ENCODE data around the gene NEU4.

DNA sequence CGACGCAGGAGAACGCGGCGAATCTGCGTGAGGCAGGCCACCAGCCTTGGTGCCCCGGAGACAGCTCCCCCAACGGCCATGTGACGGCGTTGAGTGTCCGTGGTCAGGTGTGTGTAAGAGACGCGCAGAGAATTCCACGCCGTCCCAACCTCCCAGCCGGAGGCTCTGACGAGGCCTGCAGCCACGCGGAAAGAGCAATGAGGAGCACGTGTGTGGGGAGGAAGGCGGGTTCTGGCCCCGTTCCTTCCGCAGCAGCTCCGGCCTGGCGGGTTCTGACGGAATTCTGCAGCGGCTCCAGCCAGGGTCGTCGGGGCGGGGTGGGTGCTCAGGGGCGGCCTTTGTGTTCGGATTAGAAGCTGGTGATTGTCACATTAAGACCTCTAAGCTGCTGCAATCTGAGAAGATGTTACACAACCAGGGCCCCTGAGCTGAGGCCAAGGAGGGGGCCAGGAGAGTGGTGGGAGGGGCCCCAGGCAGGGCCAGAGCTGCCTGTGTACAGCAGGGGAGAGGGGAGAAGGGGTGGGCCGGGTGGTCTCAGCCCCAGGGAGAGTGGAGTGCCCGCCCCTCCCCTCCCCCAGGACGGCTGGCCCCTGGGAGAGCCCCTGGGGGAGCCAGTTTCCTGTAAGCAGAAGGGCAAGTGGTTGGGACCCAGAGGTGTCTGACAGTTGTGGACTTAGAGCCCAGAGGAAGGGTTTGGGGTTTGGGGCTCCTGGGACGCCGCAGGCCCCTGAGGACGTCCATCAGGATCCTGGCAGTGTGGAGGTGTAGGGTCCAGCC, 37.5 kb upstream of the NEU4 start:
- TF ChIP-seq TBP (optimal IDR thresholded peaks at IDR 0.05; ENCODE audit: low read depth, low read length) (no peak), BCOR (IDR thresholded peaks at IDR 0.05) (no peak), ZNF830 (CRISPR knock-in tag; IDR thresholded peaks at IDR 0.05) (no peak), NR3C1 (CRISPR knock-in tag; IDR thresholded peaks at IDR 0.05) (no peak), ARID1B (IDR thresholded peaks at IDR 0.05) (no peak), FOXM1 (IDR thresholded peaks at IDR 0.05; ENCODE audit: low read depth) (no peak), FOXM1 (CRISPR knock-in tag; IDR thresholded peaks at IDR 0.05; ENCODE audit: low read depth) (no peak), SREBF1 (IDR thresholded peaks at IDR 0.05; ENCODE audit: borderline replicate concordance, low read depth, low read length) (no peak), TCF7 (IDR thresholded peaks at IDR 0.05; ENCODE audit: borderline replicate concordance) (no peak)
- TF ChIP-seq, protein P1, sequence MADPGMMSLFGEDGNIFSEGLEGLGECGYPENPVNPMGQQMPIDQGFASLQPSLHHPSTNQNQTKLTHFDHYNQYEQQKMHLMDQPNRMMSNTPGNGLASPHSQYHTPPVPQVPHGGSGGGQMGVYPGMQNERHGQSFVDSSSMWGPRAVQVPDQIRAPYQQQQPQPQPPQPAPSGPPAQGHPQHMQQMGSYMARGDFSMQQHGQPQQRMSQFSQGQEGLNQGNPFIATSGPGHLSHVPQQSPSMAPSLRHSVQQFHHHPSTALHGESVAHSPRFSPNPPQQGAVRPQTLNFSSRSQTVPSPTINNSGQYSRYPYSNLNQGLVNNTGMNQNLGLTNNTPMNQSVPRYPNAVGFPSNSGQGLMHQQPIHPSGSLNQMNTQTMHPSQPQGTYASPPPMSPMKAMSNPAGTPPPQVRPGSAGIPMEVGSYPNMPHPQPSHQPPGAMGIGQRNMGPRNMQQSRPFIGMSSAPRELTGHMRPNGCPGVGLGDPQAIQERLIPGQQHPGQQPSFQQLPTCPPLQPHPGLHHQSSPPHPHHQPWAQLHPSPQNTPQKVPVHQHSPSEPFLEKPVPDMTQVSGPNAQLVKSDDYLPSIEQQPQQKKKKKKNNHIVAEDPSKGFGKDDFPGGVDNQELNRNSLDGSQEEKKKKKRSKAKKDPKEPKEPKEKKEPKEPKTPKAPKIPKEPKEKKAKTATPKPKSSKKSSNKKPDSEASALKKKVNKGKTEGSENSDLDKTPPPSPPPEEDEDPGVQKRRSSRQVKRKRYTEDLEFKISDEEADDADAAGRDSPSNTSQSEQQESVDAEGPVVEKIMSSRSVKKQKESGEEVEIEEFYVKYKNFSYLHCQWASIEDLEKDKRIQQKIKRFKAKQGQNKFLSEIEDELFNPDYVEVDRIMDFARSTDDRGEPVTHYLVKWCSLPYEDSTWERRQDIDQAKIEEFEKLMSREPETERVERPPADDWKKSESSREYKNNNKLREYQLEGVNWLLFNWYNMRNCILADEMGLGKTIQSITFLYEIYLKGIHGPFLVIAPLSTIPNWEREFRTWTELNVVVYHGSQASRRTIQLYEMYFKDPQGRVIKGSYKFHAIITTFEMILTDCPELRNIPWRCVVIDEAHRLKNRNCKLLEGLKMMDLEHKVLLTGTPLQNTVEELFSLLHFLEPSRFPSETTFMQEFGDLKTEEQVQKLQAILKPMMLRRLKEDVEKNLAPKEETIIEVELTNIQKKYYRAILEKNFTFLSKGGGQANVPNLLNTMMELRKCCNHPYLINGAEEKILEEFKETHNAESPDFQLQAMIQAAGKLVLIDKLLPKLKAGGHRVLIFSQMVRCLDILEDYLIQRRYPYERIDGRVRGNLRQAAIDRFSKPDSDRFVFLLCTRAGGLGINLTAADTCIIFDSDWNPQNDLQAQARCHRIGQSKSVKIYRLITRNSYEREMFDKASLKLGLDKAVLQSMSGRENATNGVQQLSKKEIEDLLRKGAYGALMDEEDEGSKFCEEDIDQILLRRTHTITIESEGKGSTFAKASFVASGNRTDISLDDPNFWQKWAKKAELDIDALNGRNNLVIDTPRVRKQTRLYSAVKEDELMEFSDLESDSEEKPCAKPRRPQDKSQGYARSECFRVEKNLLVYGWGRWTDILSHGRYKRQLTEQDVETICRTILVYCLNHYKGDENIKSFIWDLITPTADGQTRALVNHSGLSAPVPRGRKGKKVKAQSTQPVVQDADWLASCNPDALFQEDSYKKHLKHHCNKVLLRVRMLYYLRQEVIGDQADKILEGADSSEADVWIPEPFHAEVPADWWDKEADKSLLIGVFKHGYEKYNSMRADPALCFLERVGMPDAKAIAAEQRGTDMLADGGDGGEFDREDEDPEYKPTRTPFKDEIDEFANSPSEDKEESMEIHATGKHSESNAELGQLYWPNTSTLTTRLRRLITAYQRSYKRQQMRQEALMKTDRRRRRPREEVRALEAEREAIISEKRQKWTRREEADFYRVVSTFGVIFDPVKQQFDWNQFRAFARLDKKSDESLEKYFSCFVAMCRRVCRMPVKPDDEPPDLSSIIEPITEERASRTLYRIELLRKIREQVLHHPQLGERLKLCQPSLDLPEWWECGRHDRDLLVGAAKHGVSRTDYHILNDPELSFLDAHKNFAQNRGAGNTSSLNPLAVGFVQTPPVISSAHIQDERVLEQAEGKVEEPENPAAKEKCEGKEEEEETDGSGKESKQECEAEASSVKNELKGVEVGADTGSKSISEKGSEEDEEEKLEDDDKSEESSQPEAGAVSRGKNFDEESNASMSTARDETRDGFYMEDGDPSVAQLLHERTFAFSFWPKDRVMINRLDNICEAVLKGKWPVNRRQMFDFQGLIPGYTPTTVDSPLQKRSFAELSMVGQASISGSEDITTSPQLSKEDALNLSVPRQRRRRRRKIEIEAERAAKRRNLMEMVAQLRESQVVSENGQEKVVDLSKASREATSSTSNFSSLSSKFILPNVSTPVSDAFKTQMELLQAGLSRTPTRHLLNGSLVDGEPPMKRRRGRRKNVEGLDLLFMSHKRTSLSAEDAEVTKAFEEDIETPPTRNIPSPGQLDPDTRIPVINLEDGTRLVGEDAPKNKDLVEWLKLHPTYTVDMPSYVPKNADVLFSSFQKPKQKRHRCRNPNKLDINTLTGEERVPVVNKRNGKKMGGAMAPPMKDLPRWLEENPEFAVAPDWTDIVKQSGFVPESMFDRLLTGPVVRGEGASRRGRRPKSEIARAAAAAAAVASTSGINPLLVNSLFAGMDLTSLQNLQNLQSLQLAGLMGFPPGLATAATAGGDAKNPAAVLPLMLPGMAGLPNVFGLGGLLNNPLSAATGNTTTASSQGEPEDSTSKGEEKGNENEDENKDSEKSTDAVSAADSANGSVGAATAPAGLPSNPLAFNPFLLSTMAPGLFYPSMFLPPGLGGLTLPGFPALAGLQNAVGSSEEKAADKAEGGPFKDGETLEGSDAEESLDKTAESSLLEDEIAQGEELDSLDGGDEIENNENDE (IDR thresholded peaks at IDR 0.05; ENCODE audit: low read depth, low read length), result no peak

Data from K562 (cell line).